ENCODE results near the gene HS3ST5. TPM values are rescaled to one million over a fixed set of nuclear protein-coding genes. Genes with fewer than 3 reads are reported as not detected.

HS3ST5 gene
- total and polyA plus RNA-seq, 2 donors (not counting 3 experiments of a cell fraction or from before 2014, with no cell fraction given) = not detected

GRCh38 chr6:114009192-114009591 lies 333.6 kb downstream of the HS3ST5 start:
- no TSS peak for BruUV-seq (replicated peaks)
- Histone ChIP-seq H3K4me2 (ENCODE audit: insufficient read depth, low read length) (no peak overlapping the region), H3K79me2 (ENCODE audit: control insufficient read depth, insufficient read depth, low read length) (no peaks in the 10 kb centered on the region), H3K9me1 (replicated peaks; ENCODE audit: control insufficient read depth, extremely low read depth, insufficient read depth, low read length) (no peaks in the 10 kb centered on the region), H3K9me3 (replicated peaks; ENCODE audit: control insufficient read depth, insufficient read depth, low read length) (no peaks in the 10 kb centered on the region), H3K4me1 (ENCODE audit: control insufficient read depth, extremely low read depth, insufficient read depth, low read length) (peaks cover 19% of the 10 kb centered on the region), H3K27me3 (ENCODE audit: control insufficient read depth in 2 of 2, insufficient read depth in 2 of 2, low read length in 2 of 2) (no peaks in the 10 kb centered on the region), H2AFZ (ENCODE audit: low read depth, low read length) (no peak overlapping the region), H3K4me3 (replicated peaks in 1 of 3; ENCODE audit: insufficient read depth in 1 of 3, low read depth in 1 of 3, low read length in 3 of 3) (no peak overlapping the region), H3K27ac (ENCODE audit: insufficient read depth, low read depth, low read length) (no peak overlapping the region), H3K9ac (replicated peaks; ENCODE audit: extremely low read depth, insufficient read depth, low read length) (no peak overlapping the region), H4K20me1 (replicated peaks; ENCODE audit: control insufficient read depth, extremely low read depth, insufficient read depth, low read length) (no peaks in the 10 kb centered on the region), H3K36me3 (ENCODE audit: control insufficient read depth in 2 of 2, extremely low read depth in 1 of 2, insufficient read depth in 2 of 2, low read length in 2 of 2) (no peaks in the 10 kb centered on the region)
- no peak for FAIRE-seq
- POLR2A ChIA-PET = interaction anchor here (1.8 kb wide), 1 partner anchor 12 kb away, joined by 4 read pairs; no protein-coding TSS in a partner anchor
- dilution Hi-C loops (cut with MboI; ENCODE audit: extremely low pct_ligation_motif_present, low sequenced_read_pairs) = no loop called here
- CTCF ChIA-PET = interaction anchor here (0.9 to 4.1 kb wide), 3 partner anchors 13 to 99 kb away, joined by 3 to 20 read pairs (median 4); no protein-coding TSS in a partner anchor
- no peak for DNase-seq (ENCODE audit: low read depth, low spot score)
- TF ChIP-seq FOS (IDR thresholded peaks at IDR 0.05; ENCODE audit: borderline replicate concordance, insufficient read depth, low read length) (no peak), GATA2 (IDR thresholded peaks at IDR 0.05; ENCODE audit: insufficient read depth, insufficient read length, low read depth, low read length) (no peak), EZH2 (IDR thresholded peaks at IDR 0.05; ENCODE audit: borderline replicate concordance, low read depth, low read length, severe bottlenecking) (no peak), POLR2A (IDR thresholded peaks at IDR 0.05; ENCODE audit: low read depth, low read length) (no peak), MAX (IDR thresholded peaks at IDR 0.05; ENCODE audit: insufficient read depth, insufficient read length) (no peak), JUN (IDR thresholded peaks at IDR 0.05; ENCODE audit: borderline replicate concordance, insufficient read depth, insufficient read length, low read depth) (no peak), POLR2AphosphoS5 (IDR thresholded peaks at IDR 0.05; ENCODE audit: insufficient read depth, low read depth, low read length) (no peak), MYC (IDR thresholded peaks at IDR 0.05; ENCODE audit: low read depth, low read length) (no peak), CTCF (IDR thresholded peaks at IDR 0.05; ENCODE audit: extremely low read depth in 1 of 2, insufficient read depth in 1 of 2, low read depth in 1 of 2, low read length in 2 of 2) (no peak)
- intact Hi-C loops (cut with micrococcal nuclease) = no loop called here
